ENCODE data around the gene CHST10. TPM values are rescaled to one million over a fixed set of nuclear protein-coding genes. Genes with fewer than 3 reads are reported as not detected.
"Not testable (repeated sequence)": the region's sequence is repeated elsewhere in the genome, so short reads cannot be mapped to it uniquely, and the experiment has no call there.

The CHST10 gene
- total RNA-seq, 1 experiment from 2014 or later, result 16.2 TPM

GRCh38 chr2:100344433-100344832 lies 73.0 kb downstream of the CHST10 start:
- no peak for DNase-seq (ENCODE audit: extremely low read depth, low read depth)

GRCh38 chr2:100342466-100342865 lies 75.0 kb downstream of the CHST10 start:
- not testable (repeated sequence) for DNase-seq (ENCODE audit: extremely low read depth, low read depth)

Small RNA genes lying within 50 kb of the gene (small RNA-seq; reads per million reads assigned to genes)
- gene AC012493.2, result 0 reads per million in 2 experiments
- 0 reads per million in 2 experiments for gene AC012493.3

Other genes starting within 250 kb of the CHST10 start
- 3.2 and 4.3 TPM in 2 replicates for gene LONRF2, start 95.2 kb downstream of the CHST10 start, total RNA-seq (2014; rRNA removed; shearing (Covaris generic))
- not detected in 2 replicates for gene NMS, start 52.8 kb upstream of the CHST10 start, total RNA-seq (2014; rRNA removed; shearing (Covaris generic))
- gene PDCL3, start 145.3 kb upstream of the CHST10 start, total RNA-seq (2014; rRNA removed; shearing (Covaris generic)), result 20.9 and 23.0 TPM in 2 replicates